ENCODE data around the gene OR52K2.
"Not testable (repeated sequence)": the region's sequence is repeated elsewhere in the genome, so short reads cannot be mapped to it uniquely, and the experiment has no call there.

The OR52K2 gene

GRCh38 chr11:4448995-4449394 lies at the start of gene OR52K2:
Gene OR52K2 (plus strand): TSS chr11:4449295. CDS start chr11:4449340, 45 bp downstream.
- H3K4me3 ChIP-seq (replicated peaks; ENCODE audit: low read depth, low read length), result no peak within 1 kb of the TSS
- H3K27me3 ChIP-seq (replicated peaks; ENCODE audit: control insufficient read depth, insufficient read depth, low read length), result no peaks in the 10 kb centered on the region
- no peak for TF ChIP-seq CTCF (IDR thresholded peaks at IDR 0.05; ENCODE audit: insufficient read depth, low read length, poor library complexity, severe bottlenecking)
- no peak for DNase-seq (ENCODE audit: extremely low read depth, insufficient read length)
- no peaks in the 10 kb centered on the region for H3K36me3 ChIP-seq (ENCODE audit: control insufficient read depth, insufficient read depth, low read length)

DNA sequence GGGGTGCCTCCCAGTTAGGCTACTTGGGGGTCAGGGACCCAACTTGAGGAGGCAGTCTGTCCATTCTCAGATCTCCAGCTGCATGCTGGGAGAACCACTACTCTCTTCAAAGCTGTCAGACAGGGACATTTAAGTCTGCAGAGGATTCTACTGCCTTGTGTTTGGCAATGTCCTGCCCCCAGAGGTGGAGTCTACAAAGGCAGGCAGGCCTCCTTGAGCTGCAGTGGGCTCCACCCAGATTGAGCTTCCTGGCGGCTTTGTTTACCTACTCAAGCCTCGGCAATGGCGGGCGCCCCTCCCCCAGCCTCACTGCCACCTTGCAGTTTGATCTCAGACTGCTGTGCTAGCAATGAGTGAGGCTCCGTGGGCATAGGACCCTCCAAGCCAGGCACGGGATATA lies 42.9 kb upstream of the OR52K2 start:
- DNase-seq (ENCODE audit: extremely low read depth, insufficient read length); H3K36me3 ChIP-seq (ENCODE audit: control insufficient read depth, insufficient read depth, low read length); H3K27me3 ChIP-seq (replicated peaks; ENCODE audit: control insufficient read depth, insufficient read depth, low read length); H3K4me3 ChIP-seq (replicated peaks; ENCODE audit: low read depth, low read length): not testable (repeated sequence)

GRCh38 chr11:4416306-4416705 lies 32.8 kb upstream of the OR52K2 start:
- no peaks in the 10 kb centered on the region for H3K36me3 ChIP-seq (ENCODE audit: control insufficient read depth, insufficient read depth, low read length)
- no peak overlapping the region for H3K4me3 ChIP-seq (replicated peaks; ENCODE audit: low read depth, low read length)
- DNase-seq (ENCODE audit: extremely low read depth, insufficient read length), result no peak
- peaks cover 2% of the 10 kb centered on the region; the same call in 1 of the 2 replicates for H3K27me3 ChIP-seq (replicated peaks; ENCODE audit: control insufficient read depth, insufficient read depth, low read length)
- TF ChIP-seq CTCF (IDR thresholded peaks at IDR 0.05; ENCODE audit: insufficient read depth, low read length, poor library complexity, severe bottlenecking), result no peak

- Histone ChIP-seq H3K27me3 (replicated peaks; ENCODE audit: control insufficient read depth, insufficient read depth, low read length) (peaks cover 2% of the 10 kb centered on the region; the same call in 1 of the 2 replicates), H3K36me3 (ENCODE audit: control insufficient read depth, insufficient read depth, low read length) (no peaks in the 10 kb centered on the region), H3K4me3 (replicated peaks; ENCODE audit: low read depth, low read length) (no peak overlapping the region)
- DNase-seq (ENCODE audit: extremely low read depth, insufficient read length), result no peak
- no peak for TF ChIP-seq CTCF (IDR thresholded peaks at IDR 0.05; ENCODE audit: insufficient read depth, low read length, poor library complexity, severe bottlenecking)
Observed at GRCh38 chr11:4416816-4417215, 32.3 kb upstream of the OR52K2 start.

- no peak for TF ChIP-seq CTCF (IDR thresholded peaks at IDR 0.05; ENCODE audit: insufficient read depth, low read length, poor library complexity, severe bottlenecking)
- peaks cover 2% of the 10 kb centered on the region; the same call in 1 of the 2 replicates for H3K27me3 ChIP-seq (replicated peaks; ENCODE audit: control insufficient read depth, insufficient read depth, low read length)
- no peaks in the 10 kb centered on the region for H3K36me3 ChIP-seq (ENCODE audit: control insufficient read depth, insufficient read depth, low read length)
- no peak overlapping the region for H3K4me3 ChIP-seq (replicated peaks; ENCODE audit: low read depth, low read length)
- no peak for DNase-seq (ENCODE audit: extremely low read depth, insufficient read length)
Observed at GRCh38 chr11:4418403-4418802, 30.7 kb upstream of the OR52K2 start.

GRCh38 chr11:4430051-4430450 lies 19.0 kb upstream of the OR52K2 start:
- H3K27me3 ChIP-seq (replicated peaks; ENCODE audit: control insufficient read depth, insufficient read depth, low read length), result no peaks in the 10 kb centered on the region
- no peak for DNase-seq (ENCODE audit: extremely low read depth, insufficient read length)
- no peak for TF ChIP-seq CTCF (IDR thresholded peaks at IDR 0.05; ENCODE audit: insufficient read depth, low read length, poor library complexity, severe bottlenecking)
- no peaks in the 10 kb centered on the region for H3K36me3 ChIP-seq (ENCODE audit: control insufficient read depth, insufficient read depth, low read length)
- H3K4me3 ChIP-seq (replicated peaks; ENCODE audit: low read depth, low read length), result no peak overlapping the region

All from GM06990 (cell line).